Upper lobe of left lung (tissue), 4 donors: ENCODE data around the gene CNGA1.

Source experiments
- EP300 ChIP-seq, 4 donors: sonication (generic); formaldehyde crosslinking; IDR thresholded peaks; one replicate each; pipeline ENCODE4 v1.5.1; 2017; ENCODE audit warnings: antibody characterized with exemption in 4 of 4, control low read depth in 2 of 4
- POLR2A ChIP-seq, 4 donors: fragments of 450-650 bp; IDR thresholded peaks; one replicate each; pipeline ENCODE4 v1.5.1; 2016 to 2017; ENCODE audit warnings: antibody characterized with exemption in 4 of 4, mild to moderate bottlenecking in 2 of 4
- POLR2AphosphoS5 ChIP-seq, 2 donors: sonication (generic); formaldehyde crosslinking; IDR thresholded peaks; one replicate each; pipeline ENCODE4 v1.5.1; 2017; ENCODE audit warnings: antibody characterized with exemption in 2 of 2
- TF ChIP-seq, protein P1 (sequence below), 6 experiments: fragments of 450-650 bp in 4 of 6; fragments of 200-600 bp in 2 of 6; sonication (generic) in 2 of 6; IDR thresholded peaks; one replicate each; pipeline ENCODE4 v1.5.1; 2016 to 2019; ENCODE audit warnings: antibody characterized with exemption in 6 of 6

- TF ChIP-seq, protein P1, sequence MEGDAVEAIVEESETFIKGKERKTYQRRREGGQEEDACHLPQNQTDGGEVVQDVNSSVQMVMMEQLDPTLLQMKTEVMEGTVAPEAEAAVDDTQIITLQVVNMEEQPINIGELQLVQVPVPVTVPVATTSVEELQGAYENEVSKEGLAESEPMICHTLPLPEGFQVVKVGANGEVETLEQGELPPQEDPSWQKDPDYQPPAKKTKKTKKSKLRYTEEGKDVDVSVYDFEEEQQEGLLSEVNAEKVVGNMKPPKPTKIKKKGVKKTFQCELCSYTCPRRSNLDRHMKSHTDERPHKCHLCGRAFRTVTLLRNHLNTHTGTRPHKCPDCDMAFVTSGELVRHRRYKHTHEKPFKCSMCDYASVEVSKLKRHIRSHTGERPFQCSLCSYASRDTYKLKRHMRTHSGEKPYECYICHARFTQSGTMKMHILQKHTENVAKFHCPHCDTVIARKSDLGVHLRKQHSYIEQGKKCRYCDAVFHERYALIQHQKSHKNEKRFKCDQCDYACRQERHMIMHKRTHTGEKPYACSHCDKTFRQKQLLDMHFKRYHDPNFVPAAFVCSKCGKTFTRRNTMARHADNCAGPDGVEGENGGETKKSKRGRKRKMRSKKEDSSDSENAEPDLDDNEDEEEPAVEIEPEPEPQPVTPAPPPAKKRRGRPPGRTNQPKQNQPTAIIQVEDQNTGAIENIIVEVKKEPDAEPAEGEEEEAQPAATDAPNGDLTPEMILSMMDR (IDR thresholded peaks at IDR 0.05): no peak
- TF ChIP-seq POLR2AphosphoS5 (IDR thresholded peaks at IDR 0.05) (no peak), POLR2A (IDR thresholded peaks at IDR 0.05) (no peak), EP300 (IDR thresholded peaks at IDR 0.05) (no peak)
These were observed 25.2 kb upstream of the CNGA1 start for GRCh38 chr4:48041535-48042137.
